ENCODE data around the gene TEX29. TPM values are rescaled to one million over a fixed set of nuclear protein-coding genes. Genes with fewer than 3 reads are reported as not detected.

Gene TEX29
- total and polyA plus RNA-seq, 2 of the 4 experiments (the other 2 are of a cell fraction) = 0.46 TPM; not detected in 1

DNA sequence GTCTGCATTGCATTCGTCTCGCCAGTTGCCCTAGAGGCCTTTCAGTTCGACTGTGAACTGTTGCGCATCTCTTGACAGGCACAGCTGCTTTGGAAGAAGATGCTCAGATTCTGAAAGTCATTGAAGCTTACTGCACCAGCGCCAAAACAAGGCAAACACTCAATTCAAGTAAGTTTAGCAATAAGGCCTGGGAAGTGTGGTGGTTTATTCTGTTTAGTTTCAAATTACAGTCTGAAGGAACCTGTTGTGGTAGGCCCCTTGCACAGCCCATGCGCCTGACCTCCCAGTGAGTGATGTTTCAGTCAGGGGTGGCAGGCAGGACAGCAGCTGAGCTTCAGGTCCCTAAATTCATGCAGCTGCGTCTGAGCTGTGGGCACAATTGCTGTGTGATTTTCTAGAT is 32.2 kb upstream of the TEX29 start:
- dilution Hi-C loops (cut with HindIII; ENCODE audit: low sequenced_read_pairs, unreplicated experiment) (no loop called here), in situ Hi-C loops (cut with MboI; ENCODE audit: low sequenced_read_pairs) (no loop called here), intact Hi-C loops (cut with micrococcal nuclease) (no loop called here)
- Histone ChIP-seq H3K79me1 (ENCODE audit: low read depth in 1 of 2, low read length in 2 of 2) (peaks cover 6 to 30% of the 10 kb centered on the region in 2 experiments; a peak in 3 of 4 replicates), H4K5ac (ENCODE audit: low read depth, low read length) (no peak overlapping the region), H2BK15ac (ENCODE audit: low read depth, low read length) (no peak overlapping the region), H3K4me3 (ENCODE audit: insufficient read depth, low read depth, low read length) (no peak overlapping the region), H4K91ac (ENCODE audit: insufficient read depth, low read depth, low read length) (no peak overlapping the region), H3K27ac (ENCODE audit: insufficient read depth, low read length) (no peak overlapping the region), H2BK5ac (ENCODE audit: low read depth, low read length, poor library complexity, severe bottlenecking) (no peak overlapping the region), H3K4me2 (ENCODE audit: low read depth, low read length) (no peak overlapping the region), H3K9me3 (ENCODE audit: control insufficient read depth, insufficient read depth, low read length) (no peaks in the 10 kb centered on the region), H3K9me1 (ENCODE audit: insufficient read depth, low read length) (peaks cover 8% of the 10 kb centered on the region; the same call in 1 of the 2 replicates), H3K23ac (ENCODE audit: low read depth, low read length) (no peak overlapping the region), H3K36me3 (ENCODE audit: control insufficient read depth, insufficient read depth, low read length) (peaks cover 60% of the 10 kb centered on the region), H4K8ac (ENCODE audit: low read depth in 2 of 2, low read length in 2 of 2) (no peak overlapping the region), H2BK20ac (ENCODE audit: low read depth, low read length) (no peak overlapping the region), H3K18ac (ENCODE audit: low read depth, low read length) (no peak overlapping the region), H3K9ac (ENCODE audit: low read depth, low read length) (no peak overlapping the region), H3K4me1 (ENCODE audit: control insufficient read depth, insufficient read depth, low read length) (no peaks in the 10 kb centered on the region), H2AK9ac (replicated peaks; ENCODE audit: low read depth, low read length, poor library complexity) (no peak overlapping the region), H4K20me1 (ENCODE audit: insufficient read depth, low read length) (no peaks in the 10 kb centered on the region), H3K27me3 (ENCODE audit: control insufficient read depth, insufficient read depth, low read length) (no peaks in the 10 kb centered on the region), H2BK120ac (ENCODE audit: low read depth, low read length) (no peak overlapping the region), H3K4ac (ENCODE audit: low read depth, low read length) (no peak overlapping the region), H3K56ac (ENCODE audit: extremely low read depth, insufficient read depth, low read length) (no peak overlapping the region), H3K14ac (replicated peaks; ENCODE audit: low read depth, low read length) (no peak overlapping the region), H2AFZ (replicated peaks; ENCODE audit: low read length, poor library complexity) (no peak overlapping the region), H2AK5ac (ENCODE audit: low read depth, low read length) (no peak overlapping the region)
- 88% methylated on average over 3 of the region's 7 CpGs; no CpG with 5 or more reads in 1 of the 2 experiments for WGBS, 2 experiments (ENCODE audit: extremely low coverage in 2 of 2, insufficient read length in 1 of 2)
- ChIA-PET POLR2A (ENCODE audit: unreplicated experiment) (no interaction called here), CTCF (no interaction called here)
- no peak for TF ChIP-seq MAZ (IDR thresholded peaks at IDR 0.05; ENCODE audit: borderline replicate concordance, low read depth, low read length)
- TF ChIP-seq RFX5 (IDR thresholded peaks at IDR 0.05; ENCODE audit: low read depth, low read length) = no peak
- TF ChIP-seq NFE2L2 (IDR thresholded peaks at IDR 0.05; ENCODE audit: low read depth, low read length) = no peak
- DNase-seq (no peak), ATAC-seq (ENCODE audit: low read depth) (no peak)
- no TSS peak for BruUV-seq (replicated peaks)

Data from IMR-90 (cell line).